GM19351 (cell line): ENCODE measurements around the gene PSMD10.
A peak's percentile ranks its signal among the peaks of the same experiment; 100 is the strongest.

Experiments used
- ATAC-seq: cut with Tn5 transposase; IDR thresholded peaks from one replicate; pipeline ENCODE4 v1.9.1; 2021; ENCODE audit warnings: mild to moderate bottlenecking, moderate library complexity; ENCODE audit not compliant: unreplicated experiment

PSMD10 gene, protein sequence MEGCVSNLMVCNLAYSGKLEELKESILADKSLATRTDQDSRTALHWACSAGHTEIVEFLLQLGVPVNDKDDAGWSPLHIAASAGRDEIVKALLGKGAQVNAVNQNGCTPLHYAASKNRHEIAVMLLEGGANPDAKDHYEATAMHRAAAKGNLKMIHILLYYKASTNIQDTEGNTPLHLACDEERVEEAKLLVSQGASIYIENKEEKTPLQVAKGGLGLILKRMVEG

DNA sequence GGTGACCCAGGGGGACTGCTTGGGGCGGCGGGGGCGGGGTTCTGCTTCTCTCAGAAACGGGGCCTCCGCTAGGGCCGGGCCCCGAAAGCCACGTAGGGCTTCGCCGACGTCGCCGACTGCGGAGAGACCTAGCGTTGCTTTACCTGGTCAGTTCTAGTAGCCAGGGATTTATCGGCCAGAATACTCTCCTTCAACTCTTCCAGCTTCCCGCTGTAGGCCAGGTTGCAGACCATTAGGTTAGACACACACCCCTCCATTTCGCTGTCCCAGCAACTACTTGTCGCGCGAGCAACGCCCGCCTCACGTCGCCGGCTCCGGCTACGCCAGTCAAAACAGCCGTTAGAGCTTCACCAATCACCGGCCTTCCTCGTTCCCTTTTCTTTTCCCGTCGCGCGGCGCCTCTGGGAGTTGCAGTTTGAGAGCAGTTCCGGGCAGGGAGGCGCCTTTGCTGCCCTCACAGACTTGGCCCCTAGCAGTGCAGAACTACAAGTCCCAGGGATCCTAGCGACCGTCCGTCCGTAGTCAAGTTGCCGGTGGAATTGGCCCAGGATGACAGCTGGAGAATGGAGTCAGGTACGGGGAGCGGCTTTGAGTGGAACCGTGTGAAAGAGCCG lies at the start of gene PSMD10, which contains the start of gene ATG4A:
TSS of gene PSMD10 (minus strand) at position 279 of the 614 bp plus-strand sequence. CDS start at position 257, 22 bp downstream.
TSS of gene ATG4A (plus strand) at position 515 of the 614 bp plus-strand sequence. CDS start at position 564, 49 bp downstream.
- peak; percentile 91 for ATAC-seq

DNA sequence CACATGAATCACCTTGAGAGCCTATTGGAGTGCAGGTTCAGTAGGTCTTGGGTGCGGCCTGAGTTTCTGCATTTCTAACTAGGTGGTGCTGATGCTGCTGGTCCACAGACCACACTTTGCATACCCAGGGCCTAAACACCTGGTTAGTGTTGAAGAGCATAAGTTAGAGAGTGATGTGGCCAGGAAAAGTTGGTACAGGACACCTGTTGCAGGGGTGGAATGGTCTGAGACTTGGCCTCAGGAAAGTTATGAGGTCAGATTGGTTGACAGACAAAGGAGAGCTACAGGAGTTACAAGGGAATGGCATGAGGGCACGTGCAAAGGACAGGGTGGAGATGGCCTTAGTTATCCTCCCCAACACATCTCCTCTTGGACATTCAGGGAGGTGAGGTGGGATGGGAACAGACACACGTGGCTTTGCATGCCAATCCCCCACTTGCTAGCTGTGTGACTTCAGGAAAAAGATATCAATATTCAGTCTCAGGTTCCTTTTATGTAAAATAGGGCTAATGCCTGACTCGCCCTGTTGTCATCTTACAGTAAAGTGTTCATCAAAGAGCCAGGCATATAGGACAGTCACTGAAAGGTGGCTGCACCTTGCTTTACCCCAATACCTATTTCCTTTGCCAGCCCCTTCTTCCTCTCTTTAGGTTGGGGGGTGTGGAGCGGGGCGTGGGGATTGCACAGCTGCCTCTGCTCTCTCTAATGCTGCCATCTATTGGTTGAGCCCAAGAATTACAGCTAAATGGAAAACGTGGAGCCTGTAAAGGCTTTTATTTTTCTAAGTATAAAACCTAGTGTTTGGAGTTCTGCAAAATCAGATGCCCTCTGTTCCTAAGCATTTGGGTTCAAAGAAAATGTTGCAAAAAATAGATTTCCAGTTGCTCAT lies 47.7 kb upstream of the PSMD10 start:
- no peak for ATAC-seq

DNA sequence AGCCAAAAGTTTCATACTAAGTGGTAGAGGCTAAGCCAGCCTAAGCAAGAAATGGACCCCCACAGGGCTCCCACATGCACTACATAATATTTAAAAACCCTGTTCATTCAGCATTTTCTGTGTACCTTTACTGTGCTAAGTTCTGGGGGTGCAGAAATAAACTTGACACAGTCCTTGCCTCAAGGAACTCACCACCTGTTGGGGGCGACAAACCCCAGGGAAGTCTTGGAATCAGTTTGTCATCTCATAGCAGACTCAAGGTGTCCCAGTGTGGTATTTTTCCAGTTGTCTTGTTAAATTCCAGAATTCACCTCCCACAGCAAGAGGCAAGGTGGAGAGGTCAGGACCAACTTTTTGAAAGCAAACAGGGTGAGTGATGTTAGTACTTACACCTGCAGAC lies 43.4 kb upstream of the PSMD10 start:
- no peak for ATAC-seq

DNA sequence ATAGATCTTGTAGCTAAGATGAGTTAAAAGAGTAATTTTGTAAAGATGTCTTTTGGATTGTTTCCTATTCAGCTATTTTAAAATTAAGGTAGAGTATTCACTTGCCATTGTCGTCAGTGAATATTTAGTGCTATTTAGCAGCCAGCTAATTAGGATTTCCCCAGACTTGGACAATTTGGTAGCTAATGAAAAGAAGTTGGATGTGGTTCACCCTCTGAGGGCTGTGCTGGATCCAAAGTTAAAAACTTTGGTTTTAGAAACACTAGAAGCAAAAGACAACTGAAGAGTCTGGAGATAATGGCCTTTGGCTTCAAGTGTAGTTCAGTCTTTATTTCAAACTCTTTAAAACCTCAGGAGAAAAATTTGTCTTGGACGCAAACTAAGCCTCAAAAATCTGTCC lies 41.5 kb upstream of the PSMD10 start:
- ATAC-seq = no peak

DNA sequence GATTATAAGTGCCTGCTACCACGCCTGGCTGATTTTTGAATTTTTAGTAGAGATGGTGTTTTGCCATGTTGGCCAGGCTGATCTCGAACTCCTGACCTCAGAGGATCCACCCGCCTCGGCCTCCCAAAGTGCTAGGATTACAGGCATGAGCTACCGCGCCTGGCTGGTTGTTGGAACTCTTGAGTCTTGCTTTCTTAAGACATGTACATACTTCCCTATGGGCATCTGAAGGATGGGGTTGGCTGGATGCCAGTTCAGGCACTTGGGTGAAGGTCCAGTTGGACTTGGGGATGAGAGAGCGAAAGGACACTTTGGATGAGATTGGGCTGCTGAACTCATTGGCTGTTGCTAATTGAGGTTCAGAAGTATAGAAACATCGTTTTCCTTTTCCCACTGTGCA lies 40.7 kb upstream of the PSMD10 start:
- ATAC-seq = no peak

DNA sequence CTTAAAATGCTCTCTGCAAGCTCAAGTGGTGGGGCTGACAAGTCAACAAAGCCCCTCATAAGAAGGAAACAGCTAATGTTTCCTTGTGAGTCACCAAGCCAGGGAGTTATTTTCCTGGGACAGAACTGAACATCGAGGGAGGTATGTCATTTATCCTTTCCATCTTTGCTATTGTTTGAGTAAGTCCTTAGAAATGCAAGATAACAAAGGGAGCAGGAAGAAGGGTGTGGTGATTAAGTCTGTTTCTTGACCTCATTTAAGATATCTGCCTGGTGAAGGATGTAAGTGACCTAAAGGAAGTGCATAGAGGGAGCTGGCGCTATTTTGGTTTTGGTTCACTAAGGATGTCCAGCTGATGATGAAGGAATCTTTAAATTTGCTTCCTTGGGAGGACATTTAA lies 40.1 kb upstream of the PSMD10 start:
- no peak for ATAC-seq

DNA sequence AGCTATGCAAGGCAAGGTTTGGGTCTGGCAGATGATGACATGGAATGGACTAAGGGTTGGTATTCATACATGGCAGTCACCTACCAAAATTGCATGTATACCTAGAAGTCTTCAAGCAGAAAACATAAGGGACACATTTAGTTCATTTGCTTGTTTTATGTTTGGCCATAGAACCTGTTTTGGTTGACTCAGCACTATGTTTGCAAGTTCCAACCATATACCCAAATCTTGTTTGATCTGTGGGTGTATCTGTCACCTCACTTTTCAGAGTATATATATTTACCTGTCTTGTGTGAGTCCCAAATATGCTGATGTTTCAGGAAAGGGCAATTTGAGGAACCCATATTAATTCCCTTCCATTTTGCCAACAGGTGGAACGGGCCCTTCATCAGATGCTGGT lies 39.5 kb upstream of the PSMD10 start:
- no peak for ATAC-seq

DNA sequence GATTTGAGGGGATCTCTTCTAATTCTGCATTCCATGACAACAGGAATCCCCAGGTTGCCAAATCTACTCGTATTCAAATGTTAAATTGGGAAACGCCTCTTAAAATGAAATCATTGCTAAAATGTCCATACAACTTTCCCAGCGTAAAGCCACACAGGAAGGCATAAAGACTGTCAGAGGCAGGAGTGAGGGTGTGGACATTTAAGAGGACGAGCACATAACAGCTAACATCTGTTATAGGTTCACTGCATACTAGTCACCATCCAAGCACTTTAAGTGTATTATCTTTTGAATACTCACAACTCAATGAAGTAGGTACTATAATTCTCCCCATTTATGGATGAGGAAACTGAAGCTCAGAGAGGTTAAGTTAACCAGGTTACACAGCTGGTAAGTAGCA lies 35.8 kb upstream of the PSMD10 start:
- no peak for ATAC-seq

DNA sequence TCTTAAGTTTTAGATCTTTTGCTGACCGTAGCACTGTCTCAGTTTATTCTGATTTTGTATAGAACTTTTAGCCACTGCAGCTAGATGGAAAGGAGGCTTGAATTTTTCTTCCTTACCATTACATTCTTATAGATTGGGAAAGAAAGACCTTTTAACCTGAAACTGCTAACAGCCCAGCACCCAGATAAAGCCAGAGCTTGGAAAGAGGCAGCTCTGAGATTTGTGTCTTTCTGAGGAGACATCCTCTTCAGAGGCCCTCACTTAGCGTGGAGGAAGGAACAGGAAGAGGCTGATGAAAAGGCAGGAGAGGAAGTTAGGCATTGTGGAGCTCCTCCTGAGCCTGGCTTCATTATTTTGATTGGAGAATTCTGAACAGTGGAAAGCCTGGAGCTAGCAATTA lies 35.3 kb upstream of the PSMD10 start:
- ATAC-seq = no peak

DNA sequence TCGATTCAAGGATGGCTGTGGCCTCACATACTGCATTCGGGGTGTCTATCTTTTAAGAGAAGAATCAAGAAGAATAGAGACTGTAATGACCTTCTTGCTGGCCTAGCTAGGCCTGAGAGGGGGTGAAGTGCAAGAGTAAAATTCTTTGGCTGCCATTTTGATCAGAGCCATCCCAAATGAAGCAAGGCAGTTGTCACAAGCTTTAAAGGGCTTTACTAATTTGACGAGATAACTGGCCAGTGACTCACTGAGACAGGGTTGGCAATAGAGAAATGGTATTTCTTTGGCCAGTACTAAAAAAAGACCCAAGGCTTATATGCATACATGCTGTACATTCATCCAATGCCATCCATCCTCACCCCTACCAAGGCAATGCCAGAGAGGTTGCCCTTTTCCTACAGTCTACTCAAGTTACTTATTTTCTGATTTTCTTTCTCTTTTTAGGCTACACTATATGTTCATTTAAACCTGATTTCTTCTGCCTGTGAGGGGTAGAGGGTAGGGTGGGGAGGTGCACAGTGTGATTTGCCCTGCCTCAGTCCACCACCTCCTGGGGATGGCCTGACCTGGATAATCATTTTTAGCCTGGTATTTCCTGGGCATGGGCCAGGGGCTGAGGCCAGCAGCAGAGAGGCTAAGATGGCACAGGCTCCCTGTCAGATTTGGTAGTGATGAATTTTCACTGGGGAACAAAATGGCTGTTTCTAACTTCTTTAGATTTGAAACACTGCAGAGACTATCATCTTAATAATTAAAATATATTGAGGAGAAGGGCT lies 32.4 kb upstream of the PSMD10 start:
- ATAC-seq = no peak

DNA sequence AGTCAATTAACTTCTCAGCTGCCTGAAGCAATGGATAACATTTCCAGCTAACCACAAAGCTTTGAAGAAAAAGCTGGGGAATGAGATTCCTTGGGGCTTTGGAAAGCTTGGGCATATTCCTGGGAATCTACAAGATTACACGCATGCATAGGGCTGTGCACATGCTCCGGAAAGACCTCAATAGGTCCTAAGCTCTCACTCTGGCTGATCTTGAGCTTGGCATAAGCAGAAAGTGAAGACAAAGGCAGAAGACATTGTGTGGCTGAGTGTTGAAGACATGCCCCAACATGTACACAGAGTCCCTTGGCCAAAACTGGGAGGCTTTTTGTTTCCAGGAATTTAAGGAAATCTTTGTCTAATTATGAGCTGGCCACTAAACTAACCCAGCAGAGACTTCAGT lies 31.4 kb upstream of the PSMD10 start:
- no peak for ATAC-seq

DNA sequence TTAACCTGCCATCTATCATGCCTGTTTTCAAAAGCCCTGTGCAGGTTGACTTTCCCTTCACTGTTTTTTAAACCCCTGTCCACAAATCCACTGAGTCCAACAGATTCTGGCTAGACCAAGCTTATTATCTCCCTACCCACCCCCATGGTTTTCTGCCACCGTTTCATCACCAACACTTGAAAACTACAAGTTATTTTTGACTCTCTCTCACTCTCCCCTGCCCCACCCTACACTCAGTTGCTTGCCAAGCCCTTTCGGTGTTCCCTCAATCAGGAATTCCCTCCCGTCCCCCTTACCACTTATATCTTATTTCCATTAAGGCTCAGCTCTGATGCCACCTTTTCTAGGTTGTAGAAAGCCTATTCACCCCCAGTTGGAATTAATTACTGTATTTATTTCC lies 29.9 kb upstream of the PSMD10 start:
- no peak for ATAC-seq

DNA sequence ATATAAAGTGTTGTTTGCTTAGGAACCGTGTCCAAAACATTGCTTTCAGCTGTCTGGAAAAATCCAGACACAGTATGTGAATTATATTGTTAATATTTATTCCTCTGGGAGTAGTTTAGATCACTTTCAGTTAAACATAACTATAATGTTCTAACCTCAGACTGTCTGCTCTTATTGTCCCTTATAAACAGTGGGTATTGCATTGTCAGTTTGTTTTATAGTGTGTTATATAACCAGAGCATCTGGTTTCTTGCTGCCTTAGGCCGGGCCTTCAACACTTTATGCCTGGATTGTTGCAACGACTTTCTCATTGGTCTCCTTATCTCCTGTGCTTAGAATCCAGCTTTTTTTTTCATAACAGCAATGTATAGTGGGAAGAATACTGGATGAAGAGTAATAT lies 26.6 kb upstream of the PSMD10 start:
- no peak for ATAC-seq

DNA sequence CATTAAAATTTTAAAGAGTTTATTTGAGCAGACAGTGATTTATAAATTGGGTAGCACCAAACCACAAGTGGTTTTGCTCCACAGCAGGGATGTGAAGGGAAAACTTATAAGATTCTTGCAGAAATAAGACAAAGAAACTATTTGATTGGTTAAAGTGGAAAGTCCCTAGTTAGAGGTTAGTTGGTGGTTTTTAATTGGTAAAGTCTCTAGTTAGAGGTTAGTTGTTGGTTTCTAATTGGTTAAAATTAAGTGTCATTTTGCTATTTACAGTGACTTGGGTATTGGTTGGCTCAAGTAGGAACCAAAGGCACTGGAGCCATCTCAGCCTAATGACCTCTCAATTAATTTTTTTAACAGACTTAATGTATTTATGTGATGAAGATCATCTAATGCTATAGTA lies 23.2 kb upstream of the PSMD10 start:
- no peak for ATAC-seq

DNA sequence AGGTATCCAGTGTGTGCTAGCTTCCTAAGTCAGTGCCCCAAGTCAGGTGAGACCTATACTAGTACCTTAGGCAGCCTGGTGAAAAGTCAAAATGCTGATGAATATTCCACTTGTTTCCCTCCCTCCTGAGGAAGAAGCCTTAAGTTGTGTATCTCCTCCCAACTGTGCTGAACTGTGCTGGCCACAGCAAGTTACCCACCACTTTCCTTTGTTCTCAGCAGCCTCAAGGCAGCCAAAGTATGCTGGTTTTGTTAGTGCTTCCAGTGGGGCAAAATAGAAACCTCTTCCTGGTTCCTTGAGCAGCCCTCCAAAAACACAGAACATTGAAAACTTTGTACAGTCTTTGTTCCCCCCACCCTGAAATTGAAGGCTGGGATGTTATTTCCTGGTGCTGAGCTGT lies 14.1 kb upstream of the PSMD10 start:
- ATAC-seq = no peak

DNA sequence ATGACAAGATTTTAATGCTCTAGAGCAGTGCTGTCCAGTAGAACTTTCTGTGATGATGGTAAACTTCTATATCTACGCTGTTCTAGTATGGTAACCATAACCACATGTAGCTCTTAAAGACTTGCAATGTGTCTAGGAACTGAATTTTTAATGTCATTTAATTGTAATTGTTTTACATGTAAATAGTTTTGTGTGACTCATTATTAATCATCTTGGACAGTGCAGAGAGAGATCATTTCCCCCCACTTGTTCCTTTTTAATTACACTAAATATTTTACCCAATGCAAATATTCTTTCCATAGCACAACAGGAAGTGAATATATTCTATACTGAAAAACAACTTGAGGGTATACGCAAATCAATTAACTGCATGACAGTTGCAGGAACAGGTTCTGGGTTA lies 6.0 kb upstream of the PSMD10 start:
- ATAC-seq = no peak

DNA sequence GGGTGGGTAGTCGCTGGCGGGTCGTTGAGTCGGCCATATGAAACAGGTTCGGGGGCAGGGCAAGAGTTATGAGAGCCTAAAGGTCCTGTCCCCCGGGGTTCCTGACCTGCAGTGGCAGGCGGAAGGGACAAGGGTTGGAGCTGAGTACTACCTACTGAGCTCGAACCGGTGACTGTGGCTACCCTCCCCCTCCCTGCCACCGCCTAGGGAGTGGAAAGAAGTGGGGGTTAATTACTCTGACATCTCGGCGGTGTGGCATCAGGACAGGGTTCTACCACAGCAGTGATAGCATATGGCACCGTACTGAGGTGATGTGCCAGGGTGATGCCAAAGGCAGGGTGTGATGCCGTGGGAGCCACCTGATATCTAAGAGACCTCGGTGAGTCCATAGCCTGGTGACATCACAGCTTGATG lies 543 bp upstream of the PSMD10 start:
- ATAC-seq = peak; percentile 41

DNA sequence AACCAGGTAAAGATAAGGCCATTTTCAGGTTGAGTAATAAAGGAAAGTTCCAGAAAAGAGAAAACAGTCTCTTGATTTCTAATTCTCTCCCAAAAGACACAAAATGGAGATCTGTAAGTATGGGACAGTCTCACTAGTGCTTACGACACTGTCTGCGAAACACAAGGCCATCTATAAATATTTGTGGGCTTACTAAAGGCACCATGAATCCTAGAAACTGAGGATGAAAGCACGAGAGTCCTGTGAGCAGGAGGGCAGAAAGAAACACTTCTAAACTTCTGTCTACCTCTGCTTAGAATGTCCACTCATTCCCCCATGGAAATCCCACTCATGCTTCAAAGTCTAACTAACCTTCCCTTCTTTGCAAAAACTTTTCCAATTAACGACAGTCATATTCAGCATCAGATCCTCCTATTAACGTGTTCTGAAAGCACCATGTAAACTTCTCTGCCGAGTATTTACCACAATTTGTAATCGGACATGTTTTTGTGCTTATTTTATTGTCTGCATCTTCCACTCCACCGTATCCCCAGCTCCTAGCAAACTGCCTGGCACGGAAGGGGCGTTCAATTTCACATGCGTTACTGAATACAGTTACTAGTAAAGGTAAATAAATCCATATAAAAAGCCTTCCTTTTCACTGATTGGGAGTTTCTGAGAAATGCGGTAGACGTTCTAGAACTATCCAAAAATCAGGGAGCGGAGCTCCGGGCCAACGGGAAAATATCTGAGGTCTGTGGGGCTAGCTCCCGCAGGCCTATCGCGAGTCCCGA lies 665 bp downstream of the PSMD10 start:
- no peak for ATAC-seq

DNA sequence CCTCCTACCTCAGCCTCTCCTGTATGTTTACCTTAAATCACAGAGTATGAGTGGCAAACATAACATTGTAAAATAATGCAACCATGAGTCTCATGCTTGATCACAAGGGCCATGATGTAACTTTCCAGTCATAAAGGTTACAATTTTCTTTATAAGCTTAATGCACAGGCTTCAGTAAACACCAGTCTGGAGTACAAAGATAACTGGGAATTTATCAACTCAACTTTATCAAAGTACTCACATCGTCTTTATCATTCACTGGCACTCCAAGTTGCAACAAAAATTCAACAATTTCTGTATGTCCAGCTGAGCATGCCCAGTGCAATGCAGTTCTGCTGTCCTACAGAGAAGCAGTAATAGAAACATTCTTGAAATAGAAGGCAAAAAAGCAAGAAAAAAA lies 2.8 kb downstream of the PSMD10 start:
- no peak for ATAC-seq

DNA sequence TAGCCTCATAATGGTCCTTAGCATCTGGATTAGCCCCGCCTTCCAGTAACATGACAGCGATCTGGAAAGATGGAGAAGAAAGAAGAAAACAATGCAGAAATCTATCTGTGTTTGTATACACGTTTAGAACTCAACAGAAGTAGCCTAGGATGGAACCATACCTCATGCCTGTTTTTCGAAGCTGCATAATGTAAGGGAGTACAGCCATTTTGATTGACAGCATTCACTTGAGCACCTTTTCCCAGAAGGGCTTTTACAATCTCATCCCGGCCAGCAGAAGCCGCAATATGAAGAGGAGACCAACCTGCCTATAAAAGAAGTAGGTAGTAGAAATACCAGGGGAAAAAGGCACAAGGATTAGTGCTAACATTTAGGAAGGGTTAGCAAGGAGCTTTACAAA lies 3.5 kb downstream of the PSMD10 start:
- ATAC-seq = no peak
